GM18517 (cell line): Measurements from ENCODE around the gene DDX42.
"Not testable (repeated sequence)": the region's sequence is repeated elsewhere in the genome, so short reads cannot be mapped to it uniquely, and the experiment has no call there.

ENCODE experiments used
- ATAC-seq: cut with Tn5 transposase; IDR thresholded peaks from one replicate; pipeline ENCODE4 v1.9.1; 2021; ENCODE audit warnings: mild to moderate bottlenecking, moderate library complexity; ENCODE audit not compliant: unreplicated experiment

The DDX42 gene

DNA sequence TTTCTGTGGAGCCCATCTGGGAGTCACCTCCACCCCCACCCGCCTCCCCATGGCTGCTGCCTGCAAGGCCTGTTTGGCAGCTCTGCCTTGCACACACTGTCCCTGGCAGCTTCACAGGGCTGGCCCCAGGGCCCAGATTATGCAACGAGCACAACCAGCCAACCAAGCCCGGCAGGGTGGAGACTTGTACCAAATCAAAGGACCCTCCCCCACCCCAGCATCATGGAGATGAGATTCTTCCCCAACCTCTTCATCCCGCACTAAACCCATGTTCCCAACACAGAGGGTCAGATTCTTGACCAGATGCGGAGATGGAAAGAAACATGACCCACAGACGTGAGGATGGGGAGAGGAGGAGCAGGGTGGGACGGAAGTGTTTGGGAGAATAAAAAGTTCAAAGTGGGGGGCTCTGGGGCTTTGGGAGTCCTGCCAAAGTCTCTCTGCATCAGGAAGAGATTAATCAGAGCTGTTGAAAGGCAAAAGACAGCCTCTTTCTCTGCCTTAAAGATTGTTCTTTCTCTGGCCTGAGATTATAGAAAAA is 64.7 kb downstream of the DDX42 start:
- no peak for ATAC-seq

DNA sequence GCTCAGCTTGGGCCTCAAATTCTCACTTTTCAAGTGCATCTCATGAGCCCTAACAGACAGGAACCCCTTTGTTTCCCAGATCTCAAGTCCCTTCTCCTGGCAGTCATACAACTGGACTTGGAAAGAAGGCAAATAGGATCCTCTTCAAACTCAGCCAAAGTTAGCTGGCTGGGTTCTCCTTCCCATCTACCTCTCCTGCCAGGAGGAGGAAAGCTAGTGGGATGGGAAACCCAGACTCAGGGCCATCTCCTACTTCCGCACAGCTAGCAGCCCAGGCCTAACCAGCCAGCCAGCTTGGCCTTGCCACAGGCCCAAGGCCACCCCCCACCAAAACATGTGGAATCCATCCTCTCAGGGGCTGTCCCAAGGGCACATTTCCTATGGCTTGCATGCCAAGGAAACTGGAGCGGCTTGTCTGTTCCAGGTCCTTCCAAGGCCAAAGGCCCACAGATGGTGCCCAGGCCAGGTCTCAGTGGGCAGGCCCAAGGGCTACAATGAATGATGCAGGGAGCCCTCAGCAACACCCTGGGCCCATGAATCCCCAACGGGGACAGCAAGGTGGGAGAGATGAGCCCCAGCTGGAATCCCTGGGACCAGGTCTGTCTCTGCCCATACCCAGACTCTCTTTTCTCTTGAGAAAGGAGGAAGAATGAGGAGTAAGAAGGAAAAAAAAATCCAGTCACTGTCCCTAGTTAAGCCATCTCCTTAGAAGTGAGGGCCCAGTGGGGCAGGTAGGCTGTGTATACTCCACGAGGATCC is 66.8 kb downstream of the DDX42 start:
- ATAC-seq: no peak

DNA sequence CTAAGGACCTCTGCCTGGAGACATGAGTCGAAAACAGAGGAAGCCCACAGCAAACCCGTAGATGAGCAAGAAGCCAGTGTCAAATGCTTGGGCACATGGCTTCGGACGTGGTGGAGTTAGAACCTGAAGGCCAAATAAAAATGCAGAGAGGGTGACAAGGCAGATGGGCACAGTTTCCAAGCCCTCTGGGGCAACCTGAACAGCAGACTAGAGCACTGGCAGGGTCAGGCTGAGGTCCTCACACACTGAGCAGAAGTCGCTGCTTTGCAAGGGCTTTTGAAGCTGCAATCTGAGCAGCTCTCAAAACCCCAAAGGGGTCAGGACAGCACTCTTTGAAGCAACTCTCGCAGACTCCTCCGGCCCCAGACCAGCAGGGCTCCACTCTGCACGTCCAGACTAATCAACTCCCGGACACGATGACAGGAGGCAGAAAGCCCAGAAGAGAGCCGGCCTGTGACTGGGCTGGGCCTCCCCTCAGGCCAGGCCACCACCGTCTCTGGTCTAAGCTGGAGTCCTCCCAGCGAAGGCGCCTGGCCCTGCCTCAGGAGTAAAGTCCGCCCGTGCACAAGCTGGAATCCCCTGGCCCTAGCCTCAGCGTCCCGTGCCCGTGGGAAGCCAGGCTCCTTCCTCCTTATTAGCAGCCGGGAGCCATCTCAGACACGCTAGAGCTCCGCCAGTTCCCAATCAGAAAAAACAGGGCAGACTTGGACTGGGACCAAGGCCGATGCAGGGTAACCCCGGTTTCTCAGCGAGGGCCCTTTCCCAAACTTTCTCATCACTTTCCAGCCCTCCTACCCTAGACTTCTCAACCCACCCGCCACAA is 67.6 kb downstream of the DDX42 start:
- ATAC-seq: no peak

DNA sequence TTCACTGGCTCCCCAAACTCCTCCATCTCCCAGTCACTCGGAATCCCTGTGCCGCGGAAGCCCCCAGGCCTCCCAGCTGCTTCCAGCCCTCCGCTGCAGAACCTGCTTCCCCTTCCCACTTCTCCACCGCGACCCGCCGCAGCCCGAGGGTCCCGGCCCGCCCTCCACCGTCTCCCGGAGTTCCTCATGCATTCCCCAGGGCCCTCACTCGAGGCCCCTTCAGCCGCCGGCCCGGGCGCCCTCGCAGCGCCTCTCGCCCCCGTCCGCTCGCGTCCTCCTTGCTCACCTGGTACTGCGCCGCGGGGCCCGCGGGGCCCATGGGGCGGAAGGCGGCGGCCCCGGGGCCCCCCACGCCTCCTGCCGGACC is 68.2 kb downstream of the DDX42 start:
- ATAC-seq: peak; percentile 12

DNA sequence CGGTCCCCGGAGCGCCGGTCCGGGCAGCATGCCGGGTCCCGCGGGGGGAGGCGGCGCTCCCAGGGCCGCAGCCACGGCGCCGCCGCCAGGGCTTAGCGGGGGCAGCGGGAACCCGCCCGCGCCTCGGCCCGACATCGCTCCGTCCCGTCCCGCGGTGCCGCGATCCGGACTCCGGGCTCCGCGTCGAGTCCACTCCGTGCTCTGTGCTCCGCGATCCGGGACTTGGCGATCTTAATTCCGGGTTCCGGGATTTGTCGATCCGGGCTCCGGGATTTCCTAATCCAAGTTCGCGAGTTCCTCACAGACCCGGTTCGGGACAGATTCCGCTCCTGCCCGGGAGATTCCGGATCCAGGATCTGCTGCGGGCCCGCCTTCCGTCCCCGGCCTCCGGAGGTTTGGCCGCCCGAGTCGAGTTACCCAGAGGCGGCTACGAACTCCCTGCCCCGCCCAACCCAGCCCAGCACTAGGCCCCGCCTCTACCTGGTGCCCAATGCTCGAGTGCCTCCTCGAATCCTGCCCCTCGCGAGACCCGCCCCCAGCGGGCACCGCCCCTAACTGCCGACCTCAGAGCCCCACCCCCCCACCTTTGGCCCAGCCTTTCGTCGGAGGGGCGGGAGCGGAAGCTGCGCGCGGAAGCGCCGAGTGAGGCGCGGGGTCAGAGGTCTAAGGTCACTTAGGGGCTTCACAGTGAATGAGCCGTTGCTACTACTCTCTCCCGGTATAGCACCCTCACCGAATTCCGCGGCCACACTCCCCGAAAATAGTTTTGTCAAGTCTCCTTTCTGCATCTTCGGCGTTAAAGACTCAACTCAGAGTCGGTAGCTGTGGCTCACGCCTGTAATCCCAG is 68.8 kb downstream of the DDX42 start, which contains the start of gene SMARCD2:
TSS of gene SMARCD2 (minus strand) at position 146 of the 847 bp plus-strand sequence. CDS start at position 135, 11 bp downstream.
- peak; percentile 62 for ATAC-seq

DNA sequence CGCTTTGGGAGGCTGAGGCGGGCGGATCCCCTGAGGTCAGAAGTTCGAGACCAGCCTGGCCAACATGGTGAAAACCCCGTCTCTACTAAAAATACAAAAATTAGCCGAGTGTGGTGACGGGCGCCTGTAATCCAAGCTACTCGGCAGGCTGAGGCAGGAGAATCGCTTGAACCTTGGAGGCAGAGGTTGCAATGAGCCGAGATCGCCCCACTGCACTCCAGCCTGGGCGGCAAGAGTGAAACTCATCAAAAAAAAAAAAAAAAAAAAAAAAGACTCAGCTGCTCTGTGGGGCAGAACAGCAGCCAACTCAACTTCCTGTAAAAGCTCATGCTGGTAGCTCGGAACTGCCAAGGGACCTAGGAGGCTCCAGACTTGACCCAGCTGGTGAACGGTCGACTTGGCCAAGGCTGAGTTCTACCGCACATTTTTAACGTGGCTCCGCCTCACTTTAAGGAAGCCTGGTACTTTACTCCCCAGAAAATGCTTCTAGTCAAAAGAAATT is 69.5 kb downstream of the DDX42 start:
- not testable (repeated sequence) for ATAC-seq

DNA sequence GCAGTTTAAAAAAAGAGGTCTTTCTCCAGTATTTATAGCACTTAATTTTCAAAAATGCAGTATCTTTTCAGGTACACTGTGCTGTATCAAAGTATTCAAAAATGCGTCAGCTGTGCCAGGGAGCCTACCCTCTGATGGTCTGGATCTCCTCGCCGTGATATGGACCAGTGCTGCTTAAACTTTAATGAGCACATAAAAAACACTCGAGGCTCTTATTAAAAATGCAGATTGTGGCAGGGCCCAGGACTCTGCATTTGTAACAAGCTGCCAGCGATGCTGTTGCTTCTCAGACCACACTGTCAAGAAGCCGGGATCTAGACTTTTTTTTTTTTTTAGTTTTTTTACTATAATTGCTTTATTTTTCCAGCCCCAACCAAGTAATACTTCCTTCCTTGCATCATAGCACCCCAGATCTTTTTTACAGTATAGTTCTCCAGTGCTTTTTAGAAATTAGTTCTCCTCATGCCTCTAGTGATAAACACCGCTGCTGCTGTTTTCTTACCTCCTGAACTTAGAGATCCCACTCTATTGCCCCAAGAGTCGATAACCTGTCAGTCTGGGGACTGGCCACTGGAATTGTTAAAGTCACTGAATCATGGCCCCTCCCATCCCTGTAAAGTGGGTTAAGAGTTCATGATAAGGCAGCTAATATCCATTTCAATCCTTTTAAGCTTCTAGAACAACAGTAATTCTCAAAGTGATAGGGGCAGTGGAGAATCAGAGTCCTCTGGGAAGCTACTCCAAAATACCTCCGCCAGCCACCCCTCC is 70.1 kb downstream of the DDX42 start:
- no peak for ATAC-seq

DNA sequence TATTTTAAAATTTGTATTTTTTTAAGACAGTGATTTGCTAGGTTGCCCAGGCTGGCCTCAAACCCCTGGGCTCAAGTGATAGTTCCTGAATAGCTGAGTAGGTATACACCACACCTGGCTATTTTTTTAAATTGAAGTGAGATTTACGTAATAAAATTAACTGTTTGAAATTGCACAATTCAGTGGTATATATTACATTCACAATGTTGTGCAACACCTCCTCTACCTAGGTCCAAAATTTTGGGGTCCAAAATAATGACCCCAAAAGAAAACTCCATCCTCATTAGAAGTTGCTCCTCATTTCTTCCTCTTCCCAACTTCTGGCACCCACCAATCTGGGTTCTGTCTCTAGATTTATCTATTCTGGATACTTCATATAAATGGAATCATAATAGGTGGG is 71.5 kb downstream of the DDX42 start:
- ATAC-seq: no peak

DNA sequence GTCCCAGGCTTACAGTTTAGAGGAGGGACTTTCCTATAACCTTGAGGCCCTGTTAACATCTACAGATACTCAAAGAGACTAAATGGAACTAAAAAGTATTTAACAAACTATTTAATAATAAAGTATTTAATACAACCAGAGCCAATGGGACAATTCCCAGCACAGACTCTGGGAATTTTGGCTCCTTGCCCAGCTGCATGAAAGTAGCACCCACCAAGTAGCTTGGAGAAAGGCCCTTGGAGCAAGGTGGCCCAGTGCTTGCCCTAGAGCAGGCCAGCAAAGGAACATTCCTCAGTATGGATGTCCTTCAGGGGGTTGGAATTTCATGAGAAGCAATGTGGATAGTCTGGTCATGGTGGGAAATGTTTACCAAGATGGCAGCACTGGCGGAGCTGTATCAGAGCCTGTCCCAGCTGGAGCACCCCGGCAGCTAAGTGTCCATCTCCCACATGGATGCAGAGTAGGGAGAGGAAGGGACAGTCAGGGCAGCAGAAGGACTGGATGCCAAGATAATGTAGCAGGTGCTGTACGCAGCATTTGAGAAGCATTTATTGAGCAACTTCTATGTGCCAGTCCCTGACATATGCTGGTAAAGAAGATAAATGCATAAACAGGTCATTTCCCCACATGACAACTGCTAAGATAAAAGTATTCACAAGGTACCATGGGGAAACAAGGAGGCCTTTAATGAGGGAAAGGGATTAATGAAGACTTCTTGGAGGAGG is 73.7 kb downstream of the DDX42 start:
- no peak for ATAC-seq

DNA sequence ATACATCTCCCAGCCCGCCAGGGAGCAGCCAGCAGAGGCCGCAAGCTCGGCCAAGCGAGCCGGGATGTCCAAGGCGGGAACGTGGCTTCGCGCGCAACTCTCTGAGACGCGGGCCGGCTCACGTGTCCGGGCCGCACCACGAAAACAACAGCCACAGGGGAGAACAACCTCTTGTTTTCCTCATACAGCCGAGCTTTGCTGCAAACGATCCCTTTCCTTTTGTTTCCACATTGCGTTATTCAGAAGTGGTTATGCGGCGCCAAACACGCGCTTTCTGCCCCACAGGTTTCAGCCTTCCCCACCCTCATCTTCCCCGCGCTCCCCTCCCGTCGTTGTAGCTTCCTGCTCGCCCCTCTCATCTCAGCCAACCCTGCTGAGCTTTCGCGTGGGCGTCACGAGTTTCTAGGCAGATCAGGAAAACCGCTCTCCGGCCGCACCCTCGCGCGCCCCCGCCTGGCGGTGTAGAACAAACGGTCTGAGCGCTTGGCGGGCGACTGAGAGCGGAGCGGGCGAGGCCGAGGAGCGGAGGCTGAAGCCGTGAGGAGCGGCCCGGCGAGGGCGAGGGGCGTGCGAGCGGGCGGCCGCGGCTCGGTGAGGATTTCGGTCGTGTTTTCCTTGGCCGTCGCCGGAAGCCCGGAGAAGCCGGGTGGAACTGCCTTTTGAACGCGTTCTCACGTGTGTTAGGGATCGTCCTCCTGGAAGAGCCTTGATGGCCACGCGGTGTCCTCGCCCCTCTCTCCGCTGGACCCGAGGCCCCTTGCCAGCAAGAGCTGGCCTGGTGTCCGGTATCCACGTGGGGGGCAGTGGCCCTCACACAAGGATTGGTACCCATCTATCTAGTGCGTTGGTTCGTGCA is 75.1 kb downstream of the DDX42 start:
- peak; percentile 68 for ATAC-seq

DNA sequence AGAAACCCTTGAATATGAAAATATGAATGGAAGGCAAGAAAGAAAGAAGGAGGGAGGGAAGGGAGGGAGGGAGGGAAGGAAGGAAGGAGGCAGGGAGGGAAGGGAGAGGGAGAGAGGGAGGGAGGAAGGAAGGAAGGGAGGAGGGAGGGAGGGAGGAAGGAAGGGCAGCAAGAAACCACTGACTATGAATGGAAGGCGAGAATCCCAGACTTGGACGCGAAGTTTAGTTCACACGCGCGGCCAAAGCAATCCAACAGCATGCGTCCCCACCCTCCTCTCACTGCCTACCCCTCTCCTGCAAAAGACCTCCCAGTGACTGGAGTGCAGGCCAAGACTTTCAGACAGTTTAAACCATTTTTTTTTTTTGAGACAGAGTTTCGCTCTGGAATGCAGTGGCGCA is 76.4 kb downstream of the DDX42 start:
- no peak for ATAC-seq

DNA sequence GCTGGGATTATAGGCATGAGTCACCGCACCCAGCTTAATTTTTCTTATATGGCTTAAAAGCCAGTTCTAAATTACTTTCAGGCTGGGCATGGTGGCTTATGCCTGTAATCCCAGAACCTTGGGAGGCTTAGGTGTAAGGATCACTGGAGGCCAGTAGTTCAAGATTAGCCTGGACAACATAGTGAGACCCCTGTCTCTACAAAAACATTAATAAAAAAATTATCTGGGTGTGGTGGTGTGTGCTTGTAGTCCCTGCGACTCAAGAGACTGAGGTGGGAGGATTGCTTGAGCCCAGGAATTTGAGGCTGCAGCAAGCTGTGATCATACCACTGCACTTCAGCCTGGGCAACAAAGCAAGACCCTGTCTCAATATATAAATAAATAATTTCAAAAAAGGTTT is 79.3 kb downstream of the DDX42 start:
- ATAC-seq: no peak

DNA sequence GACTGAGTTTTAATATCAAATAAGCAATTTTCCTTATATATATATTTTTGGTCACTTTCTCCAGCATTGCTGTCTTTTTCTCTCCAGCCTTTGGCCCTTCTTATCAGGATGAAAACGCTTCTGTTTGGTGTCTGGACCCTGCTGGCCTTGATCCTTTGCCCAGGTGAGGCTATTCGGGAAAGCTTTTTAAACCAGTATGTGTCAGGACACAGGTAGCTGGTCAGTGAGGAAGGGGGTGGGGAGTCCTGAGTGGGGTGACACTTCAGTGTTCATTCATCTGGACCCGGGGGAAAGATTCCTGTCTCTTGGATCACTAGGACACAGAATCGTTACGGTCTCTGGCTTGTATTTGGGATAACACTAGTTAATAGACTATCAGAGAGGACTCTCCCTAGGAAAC is 80.7 kb downstream of the DDX42 start:
- no peak for ATAC-seq

DNA sequence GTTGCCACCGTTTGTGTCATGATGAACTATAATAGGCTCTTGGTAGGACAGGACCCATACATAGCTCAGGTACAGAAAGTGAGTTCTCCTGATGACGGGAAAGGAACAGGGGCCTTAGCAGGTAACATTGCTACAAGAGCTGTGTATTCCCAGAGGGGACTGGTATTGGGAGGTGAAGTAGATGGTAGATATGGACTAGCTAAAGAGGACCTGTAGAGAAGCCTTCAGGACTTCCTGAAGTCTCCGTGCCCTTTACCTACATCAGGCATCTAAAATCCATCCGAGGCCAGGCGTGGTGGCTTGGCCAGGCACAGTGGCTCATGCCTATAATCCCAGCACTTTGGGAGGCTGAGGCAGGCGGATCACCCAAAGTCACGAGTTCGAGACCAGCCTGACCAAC is 81.2 kb downstream of the DDX42 start:
- no peak for ATAC-seq

DNA sequence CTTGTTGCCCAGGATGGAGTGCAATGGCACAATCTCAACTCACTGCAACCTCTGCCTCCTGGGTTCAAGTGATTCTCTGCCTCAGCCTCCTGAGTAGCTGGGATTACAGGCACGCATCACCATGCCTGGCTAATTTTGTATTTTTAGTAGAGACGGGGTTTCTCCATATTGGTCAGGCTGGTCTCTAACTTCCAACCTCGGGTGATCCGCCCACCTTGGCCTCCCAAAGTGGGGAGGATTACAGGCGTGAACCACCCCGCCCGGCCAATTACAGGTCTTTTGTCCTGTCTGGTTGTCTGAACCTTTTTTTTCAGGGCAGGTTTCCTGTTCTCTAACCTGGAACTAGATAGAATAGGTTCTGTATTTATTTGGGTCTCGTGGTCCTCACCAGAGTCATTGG is 82.5 kb downstream of the DDX42 start:
- not testable (repeated sequence) for ATAC-seq

DNA sequence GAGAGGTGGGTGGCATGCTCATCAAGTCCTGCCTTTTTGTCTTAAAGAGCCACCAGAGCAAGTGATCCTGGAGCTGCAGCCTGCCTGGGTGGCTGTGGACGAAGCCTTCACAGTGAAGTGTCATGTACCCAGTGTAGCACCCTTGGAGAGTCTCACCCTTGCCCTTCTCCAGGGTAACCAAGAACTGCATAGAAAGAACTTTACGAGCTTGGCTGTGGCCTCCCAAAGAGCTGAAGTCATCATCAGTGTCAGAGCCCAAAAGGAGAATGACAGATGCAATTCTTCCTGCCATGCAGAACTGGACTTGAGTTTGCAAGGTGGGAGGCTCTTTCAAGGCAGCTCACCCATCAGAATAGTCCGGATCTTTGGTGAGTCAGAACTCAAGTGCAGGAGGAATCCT is 85.3 kb downstream of the DDX42 start:
- no peak for ATAC-seq

DNA sequence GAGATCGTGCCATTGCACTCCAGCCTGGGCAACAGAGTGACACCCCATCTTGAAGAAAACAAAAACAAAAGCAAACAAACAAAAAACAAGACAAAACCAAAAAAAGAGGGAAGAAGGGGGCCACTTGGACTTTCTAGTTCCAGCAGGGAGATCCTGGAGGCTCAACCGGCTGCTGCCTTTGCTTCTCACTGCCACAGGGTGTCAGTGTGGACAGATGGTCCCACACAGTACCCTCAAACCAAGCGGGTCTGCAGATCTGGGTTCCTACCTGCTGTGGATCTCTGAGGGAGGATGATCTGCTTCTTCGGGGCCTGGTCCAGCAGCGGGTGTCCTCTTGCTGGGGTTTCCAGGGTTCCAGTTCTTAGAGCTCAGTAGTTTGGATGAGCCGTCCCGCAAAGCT is 92.7 kb downstream of the DDX42 start:
- not testable (repeated sequence) for ATAC-seq
